Activated CD4-positive, CD25-positive, alpha-beta regulatory T cell treated with anti-CD3 and anti-CD28 coated beads, Interleukin-2, amount 50 U/mL, for 72 hours (primary cell): Measurements from ENCODE around the gene PPP2R5C.

Experiments
- DNase-seq: peaks from one replicate; pipeline ENCODE4 v3.0.0; 2021

Gene PPP2R5C

GRCh38 chr14:101819251-101819990 is 57.9 kb downstream of the PPP2R5C start:
- DNase-seq: peak; percentile 64

GRCh38 chr14:101820283-101820798 is 58.8 kb downstream of the PPP2R5C start:
- DNase-seq: no peak

GRCh38 chr14:101821528-101821927 is 60.0 kb downstream of the PPP2R5C start:
- no peak for DNase-seq

DNA sequence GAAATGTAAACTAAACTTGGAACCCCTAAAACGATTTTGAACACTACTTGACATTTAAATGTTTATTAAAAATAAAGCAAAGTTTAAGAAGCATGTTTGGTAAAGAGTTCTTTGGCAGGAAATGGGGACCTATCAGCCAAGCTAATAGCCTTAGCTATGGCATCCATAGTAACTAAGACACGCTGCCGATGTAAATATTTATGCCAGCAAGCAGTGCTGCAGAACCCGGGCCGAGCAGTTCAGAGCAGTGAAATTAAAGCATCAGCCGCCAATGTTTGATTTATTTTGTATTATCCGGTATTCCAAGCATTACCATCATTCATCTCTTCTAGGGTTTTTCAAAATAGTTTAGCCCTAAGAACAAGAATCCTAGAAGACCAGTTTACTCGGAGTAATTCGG is 61.6 kb downstream of the PPP2R5C start:
- DNase-seq: no peak

GRCh38 chr14:101823511-101824120 is 62.1 kb downstream of the PPP2R5C start:
- peak; percentile 63 for DNase-seq

DNA sequence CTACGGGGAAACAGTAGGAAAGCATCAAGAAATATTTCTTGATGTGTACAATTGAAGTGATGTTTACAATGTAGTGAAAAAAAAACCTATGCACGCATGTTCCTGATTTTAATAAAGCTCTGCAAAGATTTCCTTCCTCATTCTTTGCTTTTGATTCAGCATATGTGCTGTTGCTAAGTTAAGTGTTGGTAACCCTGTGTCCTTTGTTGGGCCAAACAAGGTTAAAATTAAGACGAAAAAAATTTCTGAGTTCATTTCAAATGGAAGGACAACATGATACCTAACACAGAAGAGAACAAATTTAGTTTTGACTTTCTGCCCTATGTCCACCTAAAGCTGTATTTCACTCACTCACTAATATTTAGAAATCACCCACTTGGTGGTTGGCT is 62.8 kb downstream of the PPP2R5C start:
- DNase-seq: no peak

DNA sequence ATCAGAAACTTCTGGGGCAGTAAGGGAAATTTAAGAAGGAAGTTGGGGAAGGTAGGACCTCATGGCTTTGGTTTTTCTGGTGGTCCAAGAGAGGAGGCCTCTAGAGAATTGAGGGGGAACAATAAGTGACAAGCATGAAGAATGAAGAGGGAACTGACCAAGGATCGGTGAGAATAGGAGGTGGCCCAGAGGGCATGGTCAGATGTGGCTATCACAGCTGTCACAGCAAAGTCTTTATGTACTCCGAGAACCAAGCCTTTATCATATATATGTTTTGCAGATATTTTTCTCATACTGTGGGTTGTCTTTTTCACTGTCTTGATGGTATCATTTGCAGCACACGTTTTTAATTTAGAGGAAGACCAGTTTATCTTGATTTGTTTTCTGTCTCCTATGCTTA is 64.3 kb downstream of the PPP2R5C start:
- DNase-seq: no peak

- DNase-seq: no peak
Measured at GRCh38 chr14:101826351-101826750, 64.8 kb downstream of the PPP2R5C start.

GRCh38 chr14:101827286-101827685 is 65.8 kb downstream of the PPP2R5C start:
- no peak for DNase-seq

GRCh38 chr14:101828046-101828445 is 66.5 kb downstream of the PPP2R5C start:
- no peak for DNase-seq

- no peak for DNase-seq
Measured at GRCh38 chr14:101830271-101830670, 68.8 kb downstream of the PPP2R5C start.

- no peak for DNase-seq
Measured at GRCh38 chr14:101833045-101833444, 71.5 kb downstream of the PPP2R5C start.

DNA sequence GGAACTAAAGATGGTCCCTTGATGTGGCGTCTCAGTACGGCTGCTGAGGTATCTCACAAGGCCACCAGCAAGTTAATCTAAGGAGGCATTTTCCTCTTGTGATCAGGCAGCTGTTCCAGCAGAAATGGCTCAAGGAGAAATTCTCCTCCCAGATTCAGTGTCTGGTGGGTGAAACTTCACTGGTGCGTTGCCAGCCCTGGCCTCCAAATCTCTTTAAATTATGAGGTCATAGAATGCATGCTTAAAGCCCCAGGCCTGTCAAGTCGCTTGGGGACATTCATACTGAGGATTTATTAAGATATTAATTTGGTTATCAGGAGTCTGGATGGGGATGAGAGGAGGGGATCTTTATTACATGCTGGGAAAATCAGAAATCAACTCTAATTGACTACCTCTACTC is 72.9 kb downstream of the PPP2R5C start:
- no peak for DNase-seq

GRCh38 chr14:101834800-101835547 is 73.5 kb downstream of the PPP2R5C start:
- no peak for DNase-seq

- no peak for DNase-seq
Measured at GRCh38 chr14:101835566-101835965, 74.1 kb downstream of the PPP2R5C start.

GRCh38 chr14:101836135-101836534 is 74.6 kb downstream of the PPP2R5C start:
- DNase-seq: no peak

DNA sequence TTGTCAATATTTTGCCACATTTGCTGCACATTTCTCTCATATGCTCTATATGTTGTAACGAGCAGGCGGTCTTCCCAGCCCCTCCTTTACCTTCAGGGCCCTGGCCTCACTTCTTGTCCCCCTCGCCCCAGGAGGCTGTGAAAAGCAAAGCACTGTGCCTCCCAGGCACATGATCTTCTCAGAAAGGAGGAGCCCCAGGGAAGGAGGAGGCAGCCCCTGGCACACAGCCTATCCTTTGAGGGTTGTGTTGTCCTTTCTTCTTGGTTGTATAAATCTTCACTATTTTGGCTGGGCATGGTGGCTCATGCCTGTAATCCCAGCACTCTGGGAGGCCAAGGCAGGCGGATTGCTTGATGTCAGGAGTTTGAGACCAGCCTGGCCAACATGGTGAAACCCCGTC is 77.0 kb downstream of the PPP2R5C start:
- DNase-seq: no peak

GRCh38 chr14:101839236-101839635 is 77.7 kb downstream of the PPP2R5C start:
- DNase-seq: peak; percentile 45

DNA sequence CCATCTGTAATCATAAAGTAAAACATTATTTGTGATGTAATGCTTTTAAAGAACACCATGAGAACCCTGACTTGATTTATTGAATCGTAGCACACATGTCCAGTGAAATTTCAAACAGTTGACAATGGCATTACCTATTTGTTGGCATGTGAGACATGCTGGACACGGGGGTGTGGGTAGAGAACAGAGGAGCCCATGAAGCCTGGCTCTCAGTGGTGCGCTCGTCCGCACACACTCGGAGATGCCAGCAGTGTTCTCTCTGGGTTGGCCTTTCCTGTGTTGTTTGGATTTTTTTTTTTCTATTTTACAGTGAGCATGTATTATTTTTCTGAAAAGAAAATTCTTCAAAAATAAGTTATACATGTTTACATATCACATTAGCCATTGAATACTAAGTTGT is 78.2 kb downstream of the PPP2R5C start:
- no peak for DNase-seq

DNA sequence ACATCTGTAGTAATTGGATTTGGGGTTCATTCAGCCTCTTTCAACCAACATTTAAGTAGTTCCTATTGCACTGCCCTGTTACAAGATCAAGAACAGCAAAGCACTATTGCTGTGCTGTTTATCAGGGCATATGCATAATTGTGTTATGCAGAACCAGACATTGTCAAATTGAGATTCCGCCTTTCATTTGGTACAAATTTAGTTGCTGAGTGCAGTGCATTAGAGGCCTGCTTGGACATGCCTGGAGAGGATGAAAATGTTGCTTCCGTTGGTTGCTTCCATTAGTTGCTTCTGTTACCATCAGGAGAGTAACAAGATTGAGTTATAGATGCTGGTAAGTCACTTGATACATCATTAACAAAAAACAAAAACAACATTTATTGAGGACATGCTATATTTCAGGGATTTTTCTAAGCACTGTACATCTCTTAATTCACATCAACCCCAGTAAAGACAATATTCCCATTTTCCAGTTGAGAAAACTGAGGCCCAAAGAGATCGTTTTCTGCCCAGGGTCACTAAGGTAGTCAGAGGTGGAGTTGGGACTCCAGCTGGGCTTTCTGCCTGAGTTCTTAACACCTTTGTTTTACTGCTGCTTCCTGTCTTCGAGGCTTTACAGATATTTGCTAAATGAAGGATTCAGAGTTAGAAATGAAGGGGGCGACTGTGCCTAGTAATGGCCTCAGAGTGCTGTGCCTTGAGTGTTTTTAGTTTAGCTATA is 79.3 kb downstream of the PPP2R5C start:
- DNase-seq: no peak

GRCh38 chr14:101843038-101843437 is 81.5 kb downstream of the PPP2R5C start:
- DNase-seq: no peak

DNA sequence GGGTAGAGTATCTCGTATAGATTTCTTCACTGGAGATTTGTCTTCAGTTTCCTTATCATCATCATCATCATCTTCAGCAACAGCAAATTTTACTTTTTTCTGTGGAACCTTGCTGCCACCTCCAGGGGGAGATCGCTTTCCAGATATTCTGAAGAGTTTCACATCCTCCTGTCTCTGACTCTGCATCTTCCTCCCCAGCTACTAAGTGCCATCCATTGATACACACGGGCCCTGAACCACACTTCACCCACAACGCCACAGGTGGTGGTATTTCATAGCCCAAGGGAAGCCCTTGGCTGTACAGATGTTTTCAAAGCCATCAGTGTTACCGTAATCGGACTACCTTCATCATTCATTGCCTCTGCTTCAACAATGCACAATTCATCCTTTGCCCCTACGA is 82.2 kb downstream of the PPP2R5C start:
- no peak for DNase-seq

DNA sequence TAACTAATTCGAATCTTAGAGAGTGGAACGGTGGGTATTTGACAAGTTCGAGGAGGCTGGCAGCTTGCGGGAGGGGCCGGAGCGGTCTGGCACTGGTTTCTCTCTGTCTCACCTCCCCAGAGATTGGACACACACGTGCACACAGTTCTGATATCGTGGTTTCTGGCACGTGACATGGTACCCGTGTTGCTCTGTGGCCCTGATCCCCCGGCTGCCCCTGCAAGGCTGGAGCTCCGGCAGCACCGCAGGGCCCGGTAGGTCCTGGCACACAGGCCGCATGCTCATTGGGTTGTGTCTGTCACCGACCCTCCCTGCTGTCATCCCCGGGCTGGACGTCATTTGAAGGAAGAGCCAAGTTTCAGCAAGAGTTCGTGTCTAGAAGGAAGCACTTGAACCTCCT is 82.7 kb downstream of the PPP2R5C start:
- DNase-seq: no peak
